ENCODE results near the gene CCDC3.
"Not testable (repeated sequence)": the region's sequence is repeated elsewhere in the genome, so short reads cannot be mapped to it uniquely, and the experiment has no call there.

Gene CCDC3

GRCh38 chr10:12887780-12888179 lies 113.7 kb downstream of the CCDC3 start:
- H3K9me3 ChIP-seq (ENCODE audit: control insufficient read depth, low read length): peaks cover 30% of the 10 kb centered on the region
- H3K27me3 ChIP-seq (replicated peaks; ENCODE audit: control insufficient read depth, insufficient read depth, low read length): peaks cover 11% of the 10 kb centered on the region
- no peak for DNase-seq (ENCODE audit: low read depth)
- no peak overlapping the region for H3K9ac ChIP-seq (ENCODE audit: low read length)
- no peaks in the 10 kb centered on the region for H3K4me1 ChIP-seq (ENCODE audit: control insufficient read depth, insufficient read depth, low read length)
- no peaks in the 10 kb centered on the region for H3K36me3 ChIP-seq (ENCODE audit: control insufficient read depth, insufficient read depth, low read length, severe bottlenecking)
- H3K4me3 ChIP-seq (ENCODE audit: low read length): no peak overlapping the region

GRCh38 chr10:12884851-12885250 lies 116.7 kb downstream of the CCDC3 start:
- Histone ChIP-seq H3K4me3 (ENCODE audit: low read length) (no peak overlapping the region), H3K27me3 (replicated peaks; ENCODE audit: control insufficient read depth, insufficient read depth, low read length) (peaks cover 1% of the 10 kb centered on the region), H3K9me3 (ENCODE audit: control insufficient read depth, low read length) (peaks cover 3% of the 10 kb centered on the region), H3K36me3 (ENCODE audit: control insufficient read depth, insufficient read depth, low read length, severe bottlenecking) (no peaks in the 10 kb centered on the region), H3K4me1 (ENCODE audit: control insufficient read depth, insufficient read depth, low read length) (no peaks in the 10 kb centered on the region), H3K9ac (ENCODE audit: low read length) (no peak overlapping the region)
- no peak for DNase-seq (ENCODE audit: low read depth)

GRCh38 chr10:12880423-12880822 lies 121.1 kb downstream of the CCDC3 start:
- peaks cover under 1% of the 10 kb centered on the region for H3K4me1 ChIP-seq (ENCODE audit: control insufficient read depth, insufficient read depth, low read length)
- no peak overlapping the region for H3K4me3 ChIP-seq (ENCODE audit: low read length)
- no peak overlapping the region for H3K9ac ChIP-seq (ENCODE audit: low read length)
- H3K36me3 ChIP-seq (ENCODE audit: control insufficient read depth, insufficient read depth, low read length, severe bottlenecking): no peaks in the 10 kb centered on the region
- H3K9me3 ChIP-seq (ENCODE audit: control insufficient read depth, low read length): peaks cover 5% of the 10 kb centered on the region
- peaks cover 14% of the 10 kb centered on the region for H3K27me3 ChIP-seq (replicated peaks; ENCODE audit: control insufficient read depth, insufficient read depth, low read length)
- peak; percentile 24 for DNase-seq (ENCODE audit: low read depth)

- Histone ChIP-seq H3K4me1 (ENCODE audit: control insufficient read depth, insufficient read depth, low read length) (peaks cover 3% of the 10 kb centered on the region), H3K9me3 (ENCODE audit: control insufficient read depth, low read length) (peaks cover 5% of the 10 kb centered on the region), H3K9ac (ENCODE audit: low read length) (no peak overlapping the region), H3K36me3 (ENCODE audit: control insufficient read depth, insufficient read depth, low read length, severe bottlenecking) (no peaks in the 10 kb centered on the region), H3K4me3 (ENCODE audit: low read length) (no peak overlapping the region), H3K27me3 (replicated peaks; ENCODE audit: control insufficient read depth, insufficient read depth, low read length) (peaks cover 32% of the 10 kb centered on the region)
- DNase-seq (ENCODE audit: low read depth): no peak
Observed at GRCh38 chr10:12877150-12877549, 124.4 kb downstream of the CCDC3 start.

- peaks cover 5% of the 10 kb centered on the region for H3K9me3 ChIP-seq (ENCODE audit: control insufficient read depth, low read length)
- H3K36me3 ChIP-seq (ENCODE audit: control insufficient read depth, insufficient read depth, low read length, severe bottlenecking): no peaks in the 10 kb centered on the region
- peaks cover 3% of the 10 kb centered on the region for H3K4me1 ChIP-seq (ENCODE audit: control insufficient read depth, insufficient read depth, low read length)
- peaks cover 39% of the 10 kb centered on the region for H3K27me3 ChIP-seq (replicated peaks; ENCODE audit: control insufficient read depth, insufficient read depth, low read length)
- no peak overlapping the region for H3K4me3 ChIP-seq (ENCODE audit: low read length)
- H3K9ac ChIP-seq (ENCODE audit: low read length): no peak overlapping the region
- no peak for DNase-seq (ENCODE audit: low read depth)
Observed at GRCh38 chr10:12876266-12876665, 125.2 kb downstream of the CCDC3 start.

GRCh38 chr10:12875100-12875499 lies 126.4 kb downstream of the CCDC3 start:
- no peaks in the 10 kb centered on the region for H3K36me3 ChIP-seq (ENCODE audit: control insufficient read depth, insufficient read depth, low read length, severe bottlenecking)
- H3K9me3 ChIP-seq (ENCODE audit: control insufficient read depth, low read length): peaks cover 5% of the 10 kb centered on the region
- peaks cover 44% of the 10 kb centered on the region for H3K27me3 ChIP-seq (replicated peaks; ENCODE audit: control insufficient read depth, insufficient read depth, low read length)
- H3K9ac ChIP-seq (ENCODE audit: low read length): no peak overlapping the region
- peak; percentile 79 for DNase-seq (ENCODE audit: low read depth)
- peaks cover 3% of the 10 kb centered on the region for H3K4me1 ChIP-seq (ENCODE audit: control insufficient read depth, insufficient read depth, low read length)
- H3K4me3 ChIP-seq (ENCODE audit: low read length): no peak overlapping the region

- H3K9me3 ChIP-seq (ENCODE audit: control insufficient read depth, low read length): peaks cover 4% of the 10 kb centered on the region
- H3K36me3 ChIP-seq (ENCODE audit: control insufficient read depth, insufficient read depth, low read length, severe bottlenecking): no peaks in the 10 kb centered on the region
- peaks cover 3% of the 10 kb centered on the region for H3K4me1 ChIP-seq (ENCODE audit: control insufficient read depth, insufficient read depth, low read length)
- no peak overlapping the region for H3K9ac ChIP-seq (ENCODE audit: low read length)
- H3K4me3 ChIP-seq (ENCODE audit: low read length): no peak overlapping the region
- peaks cover 39% of the 10 kb centered on the region for H3K27me3 ChIP-seq (replicated peaks; ENCODE audit: control insufficient read depth, insufficient read depth, low read length)
- DNase-seq (ENCODE audit: low read depth): no peak
Observed at GRCh38 chr10:12874501-12874900, 127.0 kb downstream of the CCDC3 start.

- H3K4me1 ChIP-seq (ENCODE audit: control insufficient read depth, insufficient read depth, low read length): peaks cover 3% of the 10 kb centered on the region
- H3K36me3 ChIP-seq (ENCODE audit: control insufficient read depth, insufficient read depth, low read length, severe bottlenecking): no peaks in the 10 kb centered on the region
- no peaks in the 10 kb centered on the region for H3K9me3 ChIP-seq (ENCODE audit: control insufficient read depth, low read length)
- H3K4me3 ChIP-seq (ENCODE audit: low read length): no peak overlapping the region
- H3K9ac ChIP-seq (ENCODE audit: low read length): no peak overlapping the region
- H3K27me3 ChIP-seq (replicated peaks; ENCODE audit: control insufficient read depth, insufficient read depth, low read length): peaks cover 31% of the 10 kb centered on the region
- no peak for DNase-seq (ENCODE audit: low read depth)
Observed at GRCh38 chr10:12873172-12873571, 128.3 kb downstream of the CCDC3 start.

GRCh38 chr10:12872577-12872976 lies 128.9 kb downstream of the CCDC3 start:
- H3K9me3 ChIP-seq (ENCODE audit: control insufficient read depth, low read length): no peaks in the 10 kb centered on the region
- peaks cover 31% of the 10 kb centered on the region for H3K27me3 ChIP-seq (replicated peaks; ENCODE audit: control insufficient read depth, insufficient read depth, low read length)
- peaks cover 3% of the 10 kb centered on the region for H3K4me1 ChIP-seq (ENCODE audit: control insufficient read depth, insufficient read depth, low read length)
- H3K9ac ChIP-seq (ENCODE audit: low read length): no peak overlapping the region
- H3K4me3 ChIP-seq (ENCODE audit: low read length): no peak overlapping the region
- no peak for DNase-seq (ENCODE audit: low read depth)
- H3K36me3 ChIP-seq (ENCODE audit: control insufficient read depth, insufficient read depth, low read length, severe bottlenecking): no peaks in the 10 kb centered on the region

- Histone ChIP-seq H3K9ac (ENCODE audit: low read length) (no peak overlapping the region), H3K4me1 (ENCODE audit: control insufficient read depth, insufficient read depth, low read length) (no peaks in the 10 kb centered on the region), H3K4me3 (ENCODE audit: low read length) (no peak overlapping the region), H3K27me3 (replicated peaks; ENCODE audit: control insufficient read depth, insufficient read depth, low read length) (peaks cover 29% of the 10 kb centered on the region), H3K36me3 (ENCODE audit: control insufficient read depth, insufficient read depth, low read length, severe bottlenecking) (no peaks in the 10 kb centered on the region), H3K9me3 (ENCODE audit: control insufficient read depth, low read length) (no peaks in the 10 kb centered on the region)
- DNase-seq (ENCODE audit: low read depth): no peak
Observed at GRCh38 chr10:12869427-12869826, 132.1 kb downstream of the CCDC3 start.

GRCh38 chr10:12868229-12868628 lies 133.3 kb downstream of the CCDC3 start:
- Histone ChIP-seq H3K27me3 (replicated peaks; ENCODE audit: control insufficient read depth, insufficient read depth, low read length) (peaks cover 18% of the 10 kb centered on the region), H3K36me3 (ENCODE audit: control insufficient read depth, insufficient read depth, low read length, severe bottlenecking) (no peaks in the 10 kb centered on the region), H3K9me3 (ENCODE audit: control insufficient read depth, low read length) (no peaks in the 10 kb centered on the region), H3K4me3 (ENCODE audit: low read length) (no peak overlapping the region), H3K4me1 (ENCODE audit: control insufficient read depth, insufficient read depth, low read length) (no peaks in the 10 kb centered on the region), H3K9ac (ENCODE audit: low read length) (no peak overlapping the region)
- no peak for DNase-seq (ENCODE audit: low read depth)

GRCh38 chr10:12865515-12865914 lies 136.0 kb downstream of the CCDC3 start:
- H3K36me3 ChIP-seq (ENCODE audit: control insufficient read depth, insufficient read depth, low read length, severe bottlenecking); H3K9me3 ChIP-seq (ENCODE audit: control insufficient read depth, low read length): not testable (repeated sequence)

More at GRCh38 chr10:12865515-12865914, 136.0 kb downstream of the CCDC3 start:
- not testable (repeated sequence) for H3K4me3 ChIP-seq (ENCODE audit: low read length); H3K9ac ChIP-seq (ENCODE audit: low read length); H3K27me3 ChIP-seq (replicated peaks; ENCODE audit: control insufficient read depth, insufficient read depth, low read length); H3K4me1 ChIP-seq (ENCODE audit: control insufficient read depth, insufficient read depth, low read length); DNase-seq (ENCODE audit: low read depth)
